Pancreas (tissue), 10 donors: ENCODE measurements around the gene PLCD3. TPM values are rescaled to one million over a fixed set of nuclear protein-coding genes. Genes with fewer than 3 reads are reported as not detected.

ENCODE experiments used
- ATAC-seq, 4 donors: fragments of 200-7000 bp; cut with Tn5 transposase; one replicate each; pipeline versions ENCODE4 v1.8.0 to v1.9.1; 2020; ENCODE audit warnings: mild to moderate bottlenecking in 4 of 4, moderate library complexity in 4 of 4
- DNase-seq, 6 donors: peaks; one replicate each; pipeline ENCODE4 v3.0.0-alpha.2; 2020
- FAIRE-seq: peaks from 2 replicates; lab custom pipeline; 2012; peaks lifted over from hg19 to GRCh38; lab: Jason Lieb, UNC
- H3K27ac ChIP-seq, 4 donors: fragments of 200-600 bp; sonication (generic); 1 replicate in 3 of 4; 2 replicates in 1 of 4; pipeline versions ENCODE4 v1.5.0 to v1.8.0; 2020
- H3K27me3 ChIP-seq, 4 donors: fragments of 200-600 bp; one replicate each; pipeline ENCODE4 v1.8.0; 2021
- H3K36me3 ChIP-seq, 3 donors: fragments of 200-600 bp; sonication (generic) in 1 of 3; one replicate each; pipeline versions ENCODE4 v1.5.0 to v1.8.0; 2020 to 2021
- H3K4me1 ChIP-seq, 3 donors: fragments of 200-600 bp; one replicate each; pipeline ENCODE4 v1.8.0; 2021
- H3K4me3 ChIP-seq, 4 donors: fragments of 200-600 bp; sonication (generic) in 2 of 4; one replicate each; pipeline versions ENCODE4 v1.5.0 to v1.8.0; 2020 to 2021
- H3K9me3 ChIP-seq, 4 donors: fragments of 200-600 bp; one replicate each; pipeline ENCODE4 v1.8.0; 2021
- WGBS, 2 donors: extraction: QIAGEN DNeasy Blood & Tissue Kit; methylation state at CpG; one replicate each; pipeline ENCODE4 v1.1.7; 2013; 5-methylcytosine and 5-hydroxymethylcytosine counted together
- intact Hi-C, 3 donors: fragments of 100-400 bp; cut with DNase I; formaldehyde crosslinking; loops; one replicate each; pipeline versions ENCODE4 v1.11.1 to v1.14.2; 2022
- polyA plus RNA-seq, 2 donors: library from polyadenylated mRNA; stranded (reverse); fragments of 200-250 nt; gene quantifications; one replicate each; pipeline ENCODE4 v1.2.3, GENCODE V29; 2013
- total RNA-seq, 6 donors: library from RNA; stranded (reverse); fragmentation: NEBNext Ultra II Directional in 4 of 6; extraction: Animal tissue kit (Norgen Biotek cat#: 25700) in 4 of 6; gene quantifications; one replicate each; pipeline versions ENCODE4 v1.2.1 to v1.2.4, GENCODE V29; 2021 to 2023
- TF ChIP-seq, protein P1 (sequence below), 4 donors: fragments of 200-600 bp; sonication (generic) in 3 of 4; IDR thresholded peaks; one replicate each; pipeline versions ENCODE4 v1.5.0 to v1.8.0; 2021; ENCODE audit warnings: antibody characterized with exemption in 4 of 4
- donor health status: healthy with polysubstance abuse.
- donor health status: DM: no; HTN: no; CAD: no; lungs with moderate emphysema.
- donor health status: DM: no; HTN: no; CAD: no.
- donor health status: control.
- donor health status: control.
- donor health status: Bipolar disorder and iron deficiency.
- donor health status: DM: yes; HTN: yes; CAD: no.
- donor health status: DM: no; HTN: no; CAD: no.
- donor health status: DM: no; HTN: no; CAD: no.
- donor health status: DM: yes; HTN: yes; CAD: no.

PLCD3 gene
- total and polyA plus RNA-seq, 8 donors, result 4.6 to 10.6 (median 8.4) TPM

- no peaks in the 10 kb centered on the region for H3K36me3 ChIP-seq
- TF ChIP-seq, protein P1, sequence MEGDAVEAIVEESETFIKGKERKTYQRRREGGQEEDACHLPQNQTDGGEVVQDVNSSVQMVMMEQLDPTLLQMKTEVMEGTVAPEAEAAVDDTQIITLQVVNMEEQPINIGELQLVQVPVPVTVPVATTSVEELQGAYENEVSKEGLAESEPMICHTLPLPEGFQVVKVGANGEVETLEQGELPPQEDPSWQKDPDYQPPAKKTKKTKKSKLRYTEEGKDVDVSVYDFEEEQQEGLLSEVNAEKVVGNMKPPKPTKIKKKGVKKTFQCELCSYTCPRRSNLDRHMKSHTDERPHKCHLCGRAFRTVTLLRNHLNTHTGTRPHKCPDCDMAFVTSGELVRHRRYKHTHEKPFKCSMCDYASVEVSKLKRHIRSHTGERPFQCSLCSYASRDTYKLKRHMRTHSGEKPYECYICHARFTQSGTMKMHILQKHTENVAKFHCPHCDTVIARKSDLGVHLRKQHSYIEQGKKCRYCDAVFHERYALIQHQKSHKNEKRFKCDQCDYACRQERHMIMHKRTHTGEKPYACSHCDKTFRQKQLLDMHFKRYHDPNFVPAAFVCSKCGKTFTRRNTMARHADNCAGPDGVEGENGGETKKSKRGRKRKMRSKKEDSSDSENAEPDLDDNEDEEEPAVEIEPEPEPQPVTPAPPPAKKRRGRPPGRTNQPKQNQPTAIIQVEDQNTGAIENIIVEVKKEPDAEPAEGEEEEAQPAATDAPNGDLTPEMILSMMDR (IDR thresholded peaks at IDR 0.05), result no peak
- intact Hi-C loops, result no loop called here
- FAIRE-seq, result no peak
- 92 to 97% methylated on average over 3 of the region's 3 CpGs for WGBS, 2 donors
- ATAC-seq, result no peak
- no peaks in the 10 kb centered on the region for H3K27me3 ChIP-seq
- no peak for DNase-seq
- H3K4me1 ChIP-seq, result peaks cover 26 to 36% (median 29%) of the 10 kb centered on the region in 3 donors
- no peak overlapping the region for H3K27ac ChIP-seq
- H3K4me3 ChIP-seq, result no peak overlapping the region
- no peaks in the 10 kb centered on the region for H3K9me3 ChIP-seq
These were observed 23.9 kb upstream of the PLCD3 start for GRCh38 chr17:45156242-45156641.

DNA sequence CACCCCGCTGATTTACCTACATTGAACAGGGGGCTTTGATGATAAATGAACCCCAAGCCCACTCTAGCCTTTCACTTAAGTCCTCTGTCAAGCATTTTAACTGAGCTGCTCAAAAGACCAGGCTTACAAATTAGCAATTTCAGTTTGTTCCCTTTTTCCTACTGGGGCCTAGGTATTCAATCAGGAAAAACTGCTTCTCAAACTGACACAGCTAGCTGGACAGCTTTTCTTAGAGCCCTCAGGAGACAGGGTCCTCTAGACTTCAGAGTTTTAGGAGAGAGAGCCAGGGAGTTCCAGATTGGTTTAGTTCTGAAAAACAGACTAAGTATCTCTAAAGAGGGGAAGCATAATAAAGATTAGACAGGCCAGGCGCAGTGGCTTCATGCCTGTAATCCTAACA lies 23.2 kb upstream of the PLCD3 start:
- intact Hi-C loops, result no loop called here
- ATAC-seq, result no peak
- Histone ChIP-seq H3K27me3 (no peaks in the 10 kb centered on the region), H3K4me1 (peaks cover 26 to 42% (median 29%) of the 10 kb centered on the region in 3 donors), H3K36me3 (no peaks in the 10 kb centered on the region), H3K9me3 (no peaks in the 10 kb centered on the region), H3K4me3 (no peak overlapping the region), H3K27ac (no peak overlapping the region)
- WGBS, 2 donors, result 97 to 98% methylated on average over 2 of the region's 2 CpGs
- TF ChIP-seq, protein P1 (IDR thresholded peaks at IDR 0.05), result no peak
- no peak for DNase-seq
- no peak for FAIRE-seq

DNA sequence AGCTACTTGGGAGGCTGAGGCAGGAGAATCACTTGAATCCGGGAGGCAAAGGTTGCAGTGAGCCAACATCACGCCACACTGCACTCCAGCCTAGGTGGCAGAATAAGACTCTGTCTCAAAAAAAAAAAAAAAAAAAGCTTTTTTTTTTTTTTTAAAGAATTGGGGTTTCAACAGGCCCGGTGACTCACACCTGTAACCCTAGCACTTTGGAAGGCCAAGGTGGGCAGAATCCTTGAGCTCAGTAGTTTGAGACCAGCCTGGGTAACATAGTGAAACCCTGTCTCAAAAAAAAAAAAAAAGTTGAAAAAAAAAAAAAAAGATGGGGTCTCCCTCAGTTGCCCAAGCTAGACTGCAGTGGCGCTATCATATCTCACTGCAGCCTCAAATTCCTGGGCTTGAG lies 22.7 kb upstream of the PLCD3 start:
- Histone ChIP-seq H3K4me1 (peaks cover 26 to 44% (median 29%) of the 10 kb centered on the region in 3 donors), H3K4me3 (no peak overlapping the region), H3K9me3 (no peaks in the 10 kb centered on the region), H3K27ac (no peak overlapping the region), H3K27me3 (no peaks in the 10 kb centered on the region), H3K36me3 (no peaks in the 10 kb centered on the region)
- TF ChIP-seq, protein P1 (IDR thresholded peaks at IDR 0.05), result no peak
- 94 to 97% methylated on average over 4 of the region's 4 CpGs for WGBS, 2 donors
- DNase-seq, result peak in 1 of 6 donors; percentile 5
- FAIRE-seq, result no peak
- intact Hi-C loops, result no loop called here
- ATAC-seq, result no peak

DNA sequence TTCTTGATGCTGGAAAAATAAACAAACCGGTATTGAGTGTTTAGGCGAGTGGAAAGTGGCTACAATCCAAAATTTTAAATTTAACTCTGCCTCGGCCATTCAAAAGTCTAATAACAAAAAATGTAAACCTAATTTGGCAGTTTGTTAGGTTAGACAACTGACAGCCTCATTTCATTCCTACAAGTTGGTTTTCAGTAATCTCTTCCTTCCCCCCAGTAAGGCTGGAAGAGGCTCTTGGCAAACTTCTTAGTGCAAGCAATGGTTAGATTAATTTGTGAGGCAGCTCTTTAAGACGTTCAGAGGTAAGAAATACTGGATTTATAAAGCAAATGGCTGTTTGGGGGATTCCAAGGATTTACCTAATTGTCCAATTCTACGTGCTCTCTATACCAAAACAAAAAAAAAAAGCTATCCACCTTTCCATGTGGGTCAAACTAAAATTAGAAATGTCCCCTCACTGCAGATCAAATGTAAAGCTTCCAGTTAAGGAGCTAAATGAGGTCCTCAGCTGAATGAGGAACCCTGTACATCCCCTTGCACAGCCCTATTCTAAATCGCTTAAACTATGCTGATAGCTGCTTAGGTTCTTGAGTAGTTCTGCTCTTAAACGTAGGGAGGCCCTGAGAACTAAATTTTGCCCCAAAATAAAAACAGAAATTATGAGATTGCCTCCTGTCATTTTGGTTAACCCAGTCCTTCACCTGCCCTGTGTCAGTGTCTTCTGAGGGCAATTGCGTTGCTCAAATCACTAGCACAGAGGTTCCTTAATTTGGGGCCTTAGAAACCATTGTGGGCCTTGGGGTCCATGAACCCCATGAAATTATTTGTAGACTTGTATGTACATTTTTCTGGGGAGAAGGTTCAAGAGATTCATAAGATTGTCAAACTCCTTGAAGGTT lies 18.8 kb upstream of the PLCD3 start:
- ATAC-seq (no peak), DNase-seq (no peak), FAIRE-seq (no peak)
- no peaks in the 10 kb centered on the region for H3K27me3 ChIP-seq
- H3K36me3 ChIP-seq, result no peaks in the 10 kb centered on the region
- H3K4me3 ChIP-seq, result peak overlapping the region in 3 of 4 donors; percentile 12 to 81 (median 77)
- H3K4me1 ChIP-seq, result peaks cover 11 to 28% (median 16%) of the 10 kb centered on the region in 3 donors
- H3K9me3 ChIP-seq, result no peaks in the 10 kb centered on the region
- TF ChIP-seq, protein P1 (IDR thresholded peaks at IDR 0.05), result no peak
- peak overlapping the region in 2 of 4 donors; percentile 97 to 100 for H3K27ac ChIP-seq
- intact Hi-C loops, result no loop called here
- WGBS, 2 donors, result 15 to 16% methylated on average over 8 of the region's 8 CpGs
